SH-SY5Y (cell line): ENCODE data around the gene SPAG6.

ENCODE experiments used
- GATA2 ChIP-seq: IDR thresholded peaks from 2 replicates; pipeline ENCODE4 v1.6.1; 2011; ENCODE audit warnings: mild to moderate bottlenecking, low read depth, low read length
- GATA3 ChIP-seq: IDR thresholded peaks from 2 replicates; pipeline ENCODE4 v1.6.1; 2011; ENCODE audit warnings: low read depth, mild to moderate bottlenecking, low read length, moderate library complexity

DNA sequence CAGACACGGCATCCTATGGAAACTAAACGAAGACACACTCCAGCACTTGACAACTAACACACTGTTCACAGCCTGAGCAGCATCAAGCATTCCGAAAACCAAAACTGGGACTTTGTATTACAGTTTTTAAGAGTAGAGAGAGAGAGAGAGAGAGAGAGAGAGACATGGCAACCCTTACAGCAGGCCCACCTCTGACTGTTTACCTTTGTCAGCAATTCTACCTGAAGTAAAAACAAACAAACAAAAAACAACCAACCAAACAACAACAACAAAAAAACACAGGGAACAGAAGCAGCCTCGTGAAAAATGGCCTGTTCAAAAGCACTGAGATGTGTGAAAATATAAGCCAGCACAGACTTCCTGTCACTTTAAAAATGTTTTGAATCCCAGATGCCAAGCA lies 118.0 kb downstream of the SPAG6 start:
- TF ChIP-seq GATA3 (no peak), GATA2 (no peak)
